Skeletal muscle tissue (tissue), 4 donors: ENCODE data around the gene FITM1. TPM values are rescaled to one million over a fixed set of nuclear protein-coding genes. Genes with fewer than 3 reads are reported as not detected.

Experiments used
- H3K27ac ChIP-seq: one replicate; pipeline ENCODE4 v1.7.0; 2013; ENCODE audit warnings: mild to moderate bottlenecking, low read depth, low read length, inconsistent platforms
- H3K27me3 ChIP-seq, 3 donors: one replicate each; pipeline ENCODE4 v1.7.0; 2013; ENCODE audit warnings: low read length in 3 of 3; ENCODE audit not compliant: control insufficient read depth in 3 of 3, insufficient read depth in 3 of 3
- H3K36me3 ChIP-seq, 3 donors: one replicate each; pipeline ENCODE4 v1.7.0; 2013; ENCODE audit warnings: low read length in 3 of 3; ENCODE audit not compliant: control insufficient read depth in 3 of 3, insufficient read depth in 3 of 3
- H3K4me1 ChIP-seq, 3 donors: one replicate each; pipeline ENCODE4 v1.7.0; 2013; ENCODE audit warnings: low read length in 3 of 3, mild to moderate bottlenecking in 3 of 3; ENCODE audit not compliant: control insufficient read depth in 3 of 3, insufficient read depth in 3 of 3
- H3K4me3 ChIP-seq, 3 donors: one replicate each; pipeline ENCODE4 v1.7.0; 2013; ENCODE audit warnings: low read length in 3 of 3
- H3K9ac ChIP-seq, 3 donors: one replicate each; pipeline ENCODE4 v1.7.0; 2013; ENCODE audit warnings: low read length in 3 of 3, mild to moderate bottlenecking in 3 of 3, moderate library complexity in 2 of 3, low read depth in 1 of 3
- H3K9me3 ChIP-seq, 3 donors: one replicate each; pipeline ENCODE4 v1.7.0; 2013; ENCODE audit warnings: low read length in 3 of 3; ENCODE audit not compliant: control insufficient read depth in 3 of 3
- total RNA-seq: library from RNA; depleted of rRNA; stranded (reverse); fragments of >200 nt; gene quantifications from one replicate; pipeline ENCODE4 v1.2.3, GENCODE V29; 2014
- donor health status: Osteomylitis.

The FITM1 gene, protein sequence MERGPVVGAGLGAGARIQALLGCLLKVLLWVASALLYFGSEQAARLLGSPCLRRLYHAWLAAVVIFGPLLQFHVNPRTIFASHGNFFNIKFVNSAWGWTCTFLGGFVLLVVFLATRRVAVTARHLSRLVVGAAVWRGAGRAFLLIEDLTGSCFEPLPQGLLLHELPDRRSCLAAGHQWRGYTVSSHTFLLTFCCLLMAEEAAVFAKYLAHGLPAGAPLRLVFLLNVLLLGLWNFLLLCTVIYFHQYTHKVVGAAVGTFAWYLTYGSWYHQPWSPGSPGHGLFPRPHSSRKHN
- 172 TPM for total RNA-seq

DNA sequence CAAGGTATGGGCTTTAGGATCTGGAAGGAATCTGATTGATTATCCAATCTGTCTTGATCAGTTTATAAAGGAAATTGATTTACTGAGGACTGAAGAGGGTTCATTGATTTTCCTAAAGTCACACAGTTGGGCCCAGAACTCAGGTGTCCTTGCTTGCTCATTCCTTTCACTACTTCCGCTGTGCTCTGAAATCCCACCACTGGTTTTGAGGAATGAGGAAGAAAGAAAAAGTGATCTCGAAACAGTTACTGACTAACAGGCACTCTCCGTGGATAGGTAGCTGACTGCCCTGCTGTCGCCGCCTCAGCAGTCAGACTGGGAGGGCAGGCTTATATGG is at the start of gene FITM1:
FITM1 (plus strand) TSS at position 280 of the 337 bp plus-strand sequence. CDS start 905 bp downstream, outside the sequence.
- no peaks in the 10 kb centered on the region for H3K27me3 ChIP-seq
- peak within 1 kb of the TSS; percentile 96 for H3K27ac ChIP-seq
- peaks cover 0 to 9% (median 0%) of the 10 kb centered on the region in 3 donors for H3K36me3 ChIP-seq
- peak within 1 kb of the TSS; percentile 70 to 88 (median 87) for H3K4me3 ChIP-seq
- no peaks in the 10 kb centered on the region for H3K9me3 ChIP-seq
- peak within 1 kb of the TSS; percentile 82 to 96 (median 82) for H3K9ac ChIP-seq
- peaks cover 27 to 37% (median 30%) of the 10 kb centered on the region in 3 donors for H3K4me1 ChIP-seq

DNA sequence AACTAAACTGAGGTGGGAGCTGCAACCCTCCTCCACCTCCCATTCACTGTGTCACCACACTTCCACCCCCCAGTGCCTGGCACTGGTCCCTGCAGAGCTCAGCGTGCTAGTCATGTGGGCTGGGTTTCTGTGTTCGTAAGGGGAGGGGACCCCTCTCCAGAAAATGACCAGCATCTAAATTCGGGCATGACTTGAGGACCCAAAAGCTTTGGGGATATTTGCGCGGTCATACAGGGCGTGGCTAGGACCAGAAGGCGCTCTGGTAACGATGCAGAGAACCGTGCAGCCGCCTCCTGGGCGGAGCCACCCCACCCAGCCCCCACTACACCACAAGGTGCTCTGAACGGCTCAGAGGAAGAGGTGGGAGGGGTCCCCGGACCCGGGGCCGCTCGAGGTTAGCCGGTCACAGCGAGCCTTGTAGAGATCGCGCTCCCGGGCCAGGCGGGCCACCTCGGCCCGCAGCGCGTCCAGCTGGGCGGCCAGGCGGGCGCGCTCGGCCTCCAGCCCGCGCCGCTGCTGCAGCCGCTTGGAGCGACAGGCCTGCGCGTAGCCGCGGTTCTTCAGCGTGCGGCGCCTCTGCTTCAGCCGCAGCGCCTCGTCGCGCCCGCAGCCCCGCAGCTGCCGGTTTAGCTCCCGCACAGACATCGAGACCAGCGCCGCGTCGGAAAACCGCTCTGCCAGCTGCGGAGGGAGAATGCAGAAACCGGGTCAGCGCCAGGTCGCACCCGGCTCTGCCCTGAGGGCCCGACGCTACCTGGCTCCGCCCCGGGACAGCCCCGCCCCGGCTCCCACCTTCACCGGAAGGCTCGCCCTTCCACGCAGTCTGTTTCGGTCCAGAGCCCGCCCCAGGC is 49.3 kb upstream of the FITM1 start:
- Histone ChIP-seq H3K27ac (no peak overlapping the region), H3K9ac (peak overlapping the region; percentile 64 to 77 (median 70)), H3K9me3 (no peaks in the 10 kb centered on the region), H3K4me1 (peaks cover 6 to 12% (median 9%) of the 10 kb centered on the region in 3 donors), H3K36me3 (no peaks in the 10 kb centered on the region), H3K4me3 (peak overlapping the region; percentile 67 to 79 (median 70)), H3K27me3 (peaks cover 9 to 21% (median 11%) of the 10 kb centered on the region in 3 donors)

DNA sequence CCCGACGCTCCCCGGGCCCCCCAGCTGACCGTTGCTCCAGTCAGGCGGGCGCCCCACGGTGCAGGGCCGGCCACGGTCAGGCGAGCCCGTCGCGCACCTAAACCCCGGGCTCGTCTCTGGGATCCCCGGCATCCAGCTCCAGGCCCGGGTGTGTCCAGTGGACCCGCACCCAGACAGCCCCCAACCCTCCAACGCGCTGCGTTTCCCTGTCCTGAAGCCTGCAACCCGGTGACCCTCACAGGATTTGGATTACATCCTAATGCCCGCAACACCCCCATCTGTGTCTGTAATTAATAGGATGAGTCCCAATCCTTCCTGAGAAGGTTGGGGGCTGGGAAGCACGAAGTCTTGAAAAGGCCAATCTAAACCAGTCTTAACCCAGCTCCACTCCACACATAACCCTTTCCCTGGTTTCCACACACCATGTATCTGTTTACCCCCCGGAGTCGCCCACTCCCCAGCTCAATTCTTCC is 48.7 kb upstream of the FITM1 start:
- H3K9ac ChIP-seq: peak overlapping the region in 2 of 3 donors; percentile 64 to 77
- no peak overlapping the region for H3K27ac ChIP-seq
- peak overlapping the region; percentile 2 to 70 (median 22) for H3K4me3 ChIP-seq
- no peaks in the 10 kb centered on the region for H3K36me3 ChIP-seq
- peaks cover 6 to 12% (median 9%) of the 10 kb centered on the region in 3 donors for H3K4me1 ChIP-seq
- no peaks in the 10 kb centered on the region for H3K9me3 ChIP-seq
- H3K27me3 ChIP-seq: peaks cover 6 to 17% (median 9%) of the 10 kb centered on the region in 3 donors

DNA sequence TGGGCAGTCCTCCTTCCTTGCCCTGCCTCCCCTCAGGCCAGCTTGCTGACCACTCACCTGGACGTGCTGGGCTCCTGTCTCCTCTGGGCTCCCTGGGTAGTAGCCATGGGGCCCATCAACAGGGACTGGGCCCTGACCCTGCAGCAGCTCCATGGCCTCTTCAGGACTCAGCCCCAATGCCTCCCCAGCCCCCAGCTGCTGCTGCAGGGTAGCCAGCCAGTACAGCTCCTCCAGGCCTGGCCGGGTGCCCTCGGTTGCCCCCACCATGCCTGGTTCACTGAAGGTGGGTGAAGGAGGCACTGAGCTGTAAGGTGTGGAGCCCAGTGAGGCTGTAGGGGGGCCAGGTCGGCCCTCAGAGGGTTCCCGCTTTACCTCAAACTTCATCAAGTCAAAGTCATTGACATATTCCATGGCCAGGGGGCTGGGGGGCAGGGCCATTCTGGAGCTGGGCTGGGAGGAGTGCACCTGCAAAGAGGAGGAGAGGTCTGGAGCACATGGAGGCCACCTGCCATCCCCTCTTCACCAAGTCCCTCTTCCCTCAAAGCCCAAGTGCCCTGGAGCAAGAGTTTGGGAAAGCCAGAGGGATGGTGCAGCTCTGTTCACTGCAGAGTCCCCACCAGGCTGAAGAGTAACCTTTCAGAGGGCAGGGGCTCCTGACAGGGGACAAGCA is 47.9 kb upstream of the FITM1 start:
- Histone ChIP-seq H3K27ac (no peak overlapping the region), H3K9me3 (no peaks in the 10 kb centered on the region), H3K4me3 (no peak overlapping the region), H3K27me3 (peaks cover 3 to 12% (median 6%) of the 10 kb centered on the region in 3 donors), H3K36me3 (no peaks in the 10 kb centered on the region), H3K9ac (no peak overlapping the region), H3K4me1 (peaks cover 6 to 12% (median 9%) of the 10 kb centered on the region in 3 donors)

DNA sequence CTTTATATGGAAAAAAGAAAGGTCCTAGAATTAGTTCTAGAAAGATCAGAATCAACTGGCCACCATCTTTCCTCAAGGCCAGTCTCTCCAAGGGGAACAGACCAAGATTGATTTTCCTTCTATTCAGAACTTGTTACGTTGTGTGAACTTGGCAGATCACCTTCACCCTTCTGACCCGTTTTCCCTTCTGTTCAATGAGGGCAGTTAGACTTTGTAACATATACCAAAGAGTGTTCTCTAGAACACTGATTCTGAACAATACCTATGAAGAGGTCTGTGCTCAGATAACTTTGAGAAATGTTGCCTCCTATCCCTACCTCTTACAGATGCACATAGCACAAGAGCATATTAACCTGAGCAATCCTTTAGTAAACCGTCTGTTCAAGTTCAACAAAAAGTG is 47.0 kb upstream of the FITM1 start:
- H3K27me3 ChIP-seq: peaks cover 2 to 9% (median 3%) of the 10 kb centered on the region in 3 donors
- H3K4me1 ChIP-seq: peaks cover 6 to 12% (median 9%) of the 10 kb centered on the region in 3 donors
- no peak overlapping the region for H3K4me3 ChIP-seq
- no peak overlapping the region for H3K9ac ChIP-seq
- no peaks in the 10 kb centered on the region for H3K36me3 ChIP-seq
- no peak overlapping the region for H3K27ac ChIP-seq
- H3K9me3 ChIP-seq: no peaks in the 10 kb centered on the region

DNA sequence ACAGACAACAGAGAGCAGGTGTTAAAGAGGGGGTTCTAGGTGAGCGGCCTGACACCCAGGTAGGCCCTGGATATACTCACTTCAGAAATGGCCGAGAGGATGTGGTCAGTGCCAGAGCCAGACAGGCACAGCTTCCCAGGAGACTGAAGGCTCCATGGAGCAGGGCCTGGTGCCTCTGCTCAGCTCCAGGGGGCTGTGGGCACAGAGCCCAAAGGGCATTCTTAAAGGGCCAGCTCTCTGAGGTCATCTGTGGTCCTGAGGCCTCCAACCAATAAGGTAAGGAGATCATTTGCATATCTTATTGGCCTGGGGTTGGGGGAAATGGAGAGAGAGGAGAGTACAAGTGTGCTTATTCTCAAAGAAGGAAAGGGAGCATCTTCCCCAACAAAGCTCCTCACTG is 46.0 kb upstream of the FITM1 start:
- Histone ChIP-seq H3K27me3 (peaks cover 2 to 9% (median 3%) of the 10 kb centered on the region in 3 donors), H3K4me3 (no peak overlapping the region), H3K9me3 (no peaks in the 10 kb centered on the region), H3K27ac (no peak overlapping the region), H3K4me1 (peaks cover 6 to 12% (median 9%) of the 10 kb centered on the region in 3 donors), H3K9ac (no peak overlapping the region), H3K36me3 (no peaks in the 10 kb centered on the region)

DNA sequence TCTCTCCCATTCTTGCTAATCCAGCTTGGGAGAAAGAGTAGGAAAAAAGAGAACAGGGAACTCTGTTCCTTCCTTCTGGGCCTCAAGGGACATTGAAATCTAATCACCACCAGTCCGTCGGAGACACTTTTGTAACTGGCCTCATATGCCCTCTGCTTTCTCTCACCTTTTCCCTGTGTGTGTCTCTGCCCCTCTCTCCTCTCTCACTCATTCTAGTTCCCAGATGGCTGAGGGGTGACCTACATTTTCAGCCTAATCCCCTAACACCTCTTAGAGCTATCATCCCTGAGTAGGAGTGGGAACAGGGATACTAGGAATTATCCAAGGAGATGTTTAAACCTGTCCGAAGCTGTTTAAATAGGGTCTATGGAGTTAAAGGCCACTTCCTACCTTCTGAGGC is 45.2 kb upstream of the FITM1 start:
- Histone ChIP-seq H3K4me3 (no peak overlapping the region), H3K4me1 (peaks cover 6 to 12% (median 9%) of the 10 kb centered on the region in 3 donors), H3K36me3 (no peaks in the 10 kb centered on the region), H3K27me3 (peaks cover 0 to 7% (median 0%) of the 10 kb centered on the region in 3 donors), H3K9ac (no peak overlapping the region), H3K9me3 (no peaks in the 10 kb centered on the region), H3K27ac (no peak overlapping the region)

DNA sequence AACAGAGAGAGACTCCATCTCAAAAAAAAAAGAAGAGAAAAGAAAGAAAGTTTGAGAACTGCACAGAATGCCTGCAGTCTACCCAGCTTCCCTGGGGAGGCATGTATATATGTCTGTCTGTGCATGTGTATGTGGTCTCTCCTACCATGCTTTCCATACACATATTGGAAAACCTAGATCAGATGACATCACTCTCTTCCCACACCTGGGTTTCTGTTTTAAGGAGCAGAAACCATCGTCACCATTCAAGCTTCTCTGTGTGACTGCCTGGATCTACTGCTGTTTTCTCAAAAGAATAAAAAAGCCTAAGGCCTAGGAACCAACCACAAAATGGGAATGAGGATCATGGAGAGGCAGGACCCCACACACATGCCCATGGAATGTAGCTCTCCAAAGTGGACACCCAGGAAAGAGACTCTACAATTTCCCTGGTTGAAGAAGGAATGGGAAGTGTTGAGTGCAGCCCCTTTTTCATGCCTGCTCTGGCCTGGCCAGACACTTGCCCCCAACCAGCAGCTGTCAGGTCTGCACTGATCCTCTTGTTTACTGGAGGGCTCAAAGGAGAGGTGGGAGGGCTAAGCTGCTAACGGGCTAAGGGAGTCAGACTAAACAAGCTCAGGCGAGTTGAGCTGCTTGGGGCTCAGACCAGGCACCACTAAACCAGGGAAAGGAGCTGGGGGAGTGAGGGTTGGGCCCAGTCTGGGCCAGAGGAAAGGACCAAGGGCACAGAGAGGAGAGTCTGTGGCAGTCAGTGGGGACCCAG is 44.1 kb upstream of the FITM1 start:
- H3K9me3 ChIP-seq: no peaks in the 10 kb centered on the region
- H3K27me3 ChIP-seq: peaks cover 0 to 4% (median 0%) of the 10 kb centered on the region in 3 donors
- no peaks in the 10 kb centered on the region for H3K36me3 ChIP-seq
- H3K4me3 ChIP-seq: no peak overlapping the region
- no peak overlapping the region for H3K27ac ChIP-seq
- H3K4me1 ChIP-seq: peaks cover 0 to 5% (median 3%) of the 10 kb centered on the region in 3 donors
- no peak overlapping the region for H3K9ac ChIP-seq

DNA sequence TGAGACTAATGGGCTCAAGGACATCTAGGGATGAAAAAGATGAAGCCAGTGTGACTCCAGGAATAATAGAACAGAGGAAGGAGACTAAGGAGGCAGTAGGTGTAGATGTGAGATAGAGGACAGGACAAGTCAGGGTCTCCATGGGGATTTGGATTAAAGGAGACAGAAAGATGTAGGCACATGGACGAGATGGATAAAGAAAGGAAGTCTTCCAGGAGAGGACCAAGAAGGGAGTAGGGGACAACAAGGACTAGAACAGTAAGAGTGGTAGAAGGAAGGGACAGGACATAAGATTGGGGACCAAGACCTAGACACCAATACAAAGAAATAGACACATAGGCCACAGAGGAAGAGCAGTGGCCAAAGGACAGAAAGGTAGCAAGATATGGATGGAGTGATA is 43.5 kb upstream of the FITM1 start:
- Histone ChIP-seq H3K9ac (no peak overlapping the region), H3K27me3 (peaks cover 0 to under 1% (median 0%) of the 10 kb centered on the region in 3 donors), H3K9me3 (no peaks in the 10 kb centered on the region), H3K36me3 (no peaks in the 10 kb centered on the region), H3K4me3 (no peak overlapping the region), H3K27ac (no peak overlapping the region), H3K4me1 (peaks cover 2 to 4% (median 3%) of the 10 kb centered on the region in 3 donors)
